Activated effector memory CD4-positive, alpha-beta T cell treated with Interleukin-2 at 50 U/mL for 16 hours (primary cell): ENCODE results near the gene MYLK2.

ENCODE experiments used
- DNase-seq: peaks from one replicate; pipeline ENCODE4 v3.0.0-alpha.2; 2020

The MYLK2 gene

GRCh38 chr20:31836853-31837608, 17.9 kb downstream of the MYLK2 start:
- no peak for DNase-seq

GRCh38 chr20:31837896-31838397, 18.8 kb downstream of the MYLK2 start:
- DNase-seq = no peak

GRCh38 chr20:31838646-31839292, 19.6 kb downstream of the MYLK2 start:
- DNase-seq = no peak

- no peak for DNase-seq
These were observed 20.8 kb downstream of the MYLK2 start for GRCh38 chr20:31839782-31840487.

GRCh38 chr20:31840906-31841816, 22.0 kb downstream of the MYLK2 start:
- no peak for DNase-seq

- DNase-seq = no peak
These were observed 22.8 kb downstream of the MYLK2 start for GRCh38 chr20:31841928-31842327.

DNA sequence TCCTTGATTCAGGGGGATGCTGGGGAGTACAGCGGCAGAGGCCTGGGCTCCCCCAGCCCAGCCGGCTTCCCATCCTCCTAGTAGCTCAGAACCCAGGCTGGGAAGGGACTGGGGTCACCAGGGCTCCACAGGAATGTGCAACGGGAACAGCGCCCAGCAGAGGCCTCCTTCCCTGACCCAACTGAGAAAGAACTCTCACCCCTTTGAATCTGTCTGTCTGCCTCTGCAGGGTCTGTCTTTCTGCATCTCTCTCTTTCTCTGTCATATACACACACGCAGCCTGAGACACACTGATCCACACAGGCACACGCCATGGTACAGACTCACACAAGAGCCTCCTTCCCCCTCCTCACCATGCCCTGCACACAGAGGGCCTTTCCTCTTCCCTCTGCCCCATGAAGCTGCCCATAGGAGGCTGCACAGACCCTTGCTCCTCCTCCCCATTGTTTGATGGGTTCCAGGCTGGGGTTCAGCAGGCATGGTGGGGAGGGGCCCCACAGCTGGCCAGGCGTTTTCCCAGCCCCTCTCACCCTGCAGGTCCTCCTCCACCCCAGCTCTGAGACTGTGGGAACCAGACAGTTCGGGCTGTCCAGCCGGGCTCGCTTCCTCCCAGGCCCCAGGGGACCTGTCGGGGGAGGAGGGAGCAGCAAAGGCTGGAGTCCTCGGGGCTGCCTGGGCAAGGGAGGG, 23.5 kb downstream of the MYLK2 start:
- DNase-seq = no peak

DNA sequence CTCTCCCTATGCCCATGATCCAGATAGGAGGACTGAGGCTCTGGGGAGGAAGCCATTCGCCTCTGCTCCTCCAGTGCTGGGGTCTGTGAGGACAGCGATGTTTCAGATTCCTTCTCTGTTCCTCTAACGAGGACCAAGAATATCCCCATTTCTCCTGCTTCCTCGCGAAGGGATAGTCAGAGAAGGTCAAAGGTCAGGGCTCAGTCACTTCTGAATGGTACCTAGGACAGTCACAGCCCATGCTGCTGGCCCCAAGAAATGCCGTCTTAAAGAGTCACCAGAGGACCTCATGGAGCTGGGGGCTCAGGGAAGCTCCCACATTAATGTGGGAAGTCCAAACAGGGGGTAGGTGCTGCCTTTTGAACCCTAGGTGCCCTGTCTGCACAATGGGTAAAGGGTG, 24.1 kb downstream of the MYLK2 start:
- DNase-seq = no peak

DNA sequence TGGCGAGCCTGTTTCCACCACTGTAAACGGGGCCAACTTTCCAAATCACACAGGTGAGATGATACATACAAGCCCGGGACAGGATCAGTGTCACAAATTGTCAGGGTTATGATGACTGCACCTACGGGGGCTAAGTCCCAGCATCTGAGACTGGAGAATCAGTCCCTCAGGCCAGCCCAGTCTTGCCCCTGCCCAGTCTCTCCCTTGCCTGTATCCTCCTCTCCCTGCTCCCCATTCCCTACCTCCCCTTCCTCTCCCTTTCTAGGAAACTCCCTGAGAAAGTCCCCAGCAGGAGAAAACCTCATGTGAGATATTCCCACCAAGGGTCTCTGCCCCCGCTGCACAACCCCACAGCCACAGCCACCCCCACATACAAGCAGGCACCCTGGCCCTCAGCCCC, 24.7 kb downstream of the MYLK2 start:
- DNase-seq = no peak

DNA sequence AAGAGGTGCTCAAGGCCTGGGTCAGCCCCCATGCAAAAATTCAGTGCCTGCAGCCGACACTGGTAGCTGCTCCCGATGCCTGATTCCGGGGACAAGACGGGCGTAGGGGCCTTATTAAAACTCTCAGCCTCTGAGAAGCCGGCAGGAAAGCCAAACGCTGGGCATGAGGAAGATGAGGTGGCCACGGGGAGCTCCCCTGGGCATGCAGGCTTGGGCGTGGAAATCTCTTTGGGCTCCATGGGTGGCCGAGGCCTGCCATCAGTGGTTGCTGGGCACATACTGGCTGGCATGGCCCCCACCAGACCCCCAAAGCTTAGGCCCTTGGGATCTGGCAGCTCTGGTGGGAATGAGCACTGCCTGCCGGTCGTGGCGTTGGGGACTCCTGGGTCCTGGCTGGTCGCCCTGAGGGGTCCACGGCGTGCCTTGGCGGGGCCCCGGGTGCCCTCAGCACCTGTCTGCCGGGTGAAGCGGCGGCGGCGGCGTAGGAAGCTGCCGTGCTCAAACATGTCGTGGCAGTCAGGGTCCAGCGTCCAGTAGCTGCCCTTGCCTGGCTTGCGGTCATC, 25.7 kb downstream of the MYLK2 start:
- no peak for DNase-seq

DNA sequence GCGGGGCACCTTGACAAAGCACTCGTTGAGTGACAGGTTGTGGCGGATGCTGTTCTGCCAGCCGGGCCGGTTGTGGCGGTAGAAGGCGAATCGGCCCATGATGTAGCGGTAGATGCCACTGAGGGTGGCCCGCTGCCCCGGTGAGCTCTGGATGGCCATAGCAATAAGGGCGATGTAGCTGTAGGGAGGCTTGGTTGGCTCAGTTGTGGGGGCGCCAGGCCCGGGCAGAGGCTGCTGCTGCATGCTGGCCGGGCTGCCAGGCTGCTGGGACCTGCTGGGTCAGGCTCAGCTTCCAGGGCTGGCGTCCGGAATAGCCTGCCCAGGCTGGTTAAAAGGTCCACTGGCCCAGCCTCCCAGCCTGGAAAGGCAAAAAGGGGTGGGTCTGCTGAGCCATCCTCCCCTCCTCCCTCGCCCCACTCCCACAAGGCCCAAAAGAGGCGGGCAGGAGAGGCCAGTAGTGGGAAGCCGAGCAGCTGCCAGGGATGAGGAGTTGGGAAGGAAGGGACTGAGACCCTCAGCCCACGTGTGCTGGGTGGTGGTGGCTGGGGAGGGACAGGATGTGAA, 26.2 kb downstream of the MYLK2 start, which contains the start of gene FOXS1:
Gene FOXS1 (minus strand): TSS at position 305 of the 564 bp plus-strand sequence. CDS start 62 bp downstream, at position 243.
- DNase-seq = no peak

DNA sequence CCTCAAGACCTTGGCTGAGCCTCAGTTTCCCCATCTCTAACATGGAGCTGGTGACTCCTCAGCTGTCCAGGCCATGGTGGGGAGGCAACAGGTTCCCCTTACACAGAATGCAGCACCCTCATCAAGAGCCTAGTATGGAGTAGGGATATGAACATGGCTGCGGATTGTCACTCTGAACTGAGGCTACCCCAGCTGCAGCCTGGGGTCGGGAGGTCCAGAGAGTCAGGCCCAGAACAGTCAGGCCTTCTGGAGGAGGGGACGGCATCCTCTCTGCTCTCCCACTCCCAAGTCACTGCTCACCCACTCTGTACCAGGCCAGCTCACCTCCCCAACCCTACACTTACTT, 27.6 kb downstream of the MYLK2 start:
- DNase-seq = no peak

GRCh38 chr20:31848088-31848999, 29.2 kb downstream of the MYLK2 start:
- DNase-seq = no peak

DNA sequence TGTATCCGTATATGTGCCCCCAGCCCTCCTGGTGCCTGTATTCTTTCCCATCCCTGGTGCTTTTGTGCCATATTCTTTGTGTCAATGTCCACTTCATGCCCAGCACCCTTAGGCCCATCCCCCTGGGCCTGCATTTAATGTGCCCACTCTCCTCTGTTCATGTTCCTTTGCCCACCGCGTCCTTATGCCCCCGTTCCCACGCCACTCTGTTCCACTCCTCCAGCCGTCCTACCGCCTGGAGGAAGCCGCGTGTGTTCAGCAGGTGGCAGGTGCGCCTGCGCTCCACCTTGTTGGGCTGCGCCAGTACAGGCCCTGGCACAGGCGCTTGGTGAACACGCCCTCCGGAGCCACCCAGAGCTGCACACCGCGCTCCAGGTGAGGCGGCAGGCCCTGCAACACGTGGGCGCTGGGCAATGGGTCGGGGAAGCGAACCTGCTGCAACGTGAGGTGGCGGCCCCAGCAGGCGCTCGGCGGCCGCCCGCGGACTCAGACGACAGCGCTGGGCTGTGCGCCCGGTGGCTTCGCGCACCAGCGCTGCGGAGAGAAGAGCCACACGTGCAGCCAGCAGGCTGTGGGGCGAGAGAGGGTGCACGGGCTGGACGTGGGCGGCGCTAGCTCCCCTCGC, 30.3 kb downstream of the MYLK2 start:
- no peak for DNase-seq

DNA sequence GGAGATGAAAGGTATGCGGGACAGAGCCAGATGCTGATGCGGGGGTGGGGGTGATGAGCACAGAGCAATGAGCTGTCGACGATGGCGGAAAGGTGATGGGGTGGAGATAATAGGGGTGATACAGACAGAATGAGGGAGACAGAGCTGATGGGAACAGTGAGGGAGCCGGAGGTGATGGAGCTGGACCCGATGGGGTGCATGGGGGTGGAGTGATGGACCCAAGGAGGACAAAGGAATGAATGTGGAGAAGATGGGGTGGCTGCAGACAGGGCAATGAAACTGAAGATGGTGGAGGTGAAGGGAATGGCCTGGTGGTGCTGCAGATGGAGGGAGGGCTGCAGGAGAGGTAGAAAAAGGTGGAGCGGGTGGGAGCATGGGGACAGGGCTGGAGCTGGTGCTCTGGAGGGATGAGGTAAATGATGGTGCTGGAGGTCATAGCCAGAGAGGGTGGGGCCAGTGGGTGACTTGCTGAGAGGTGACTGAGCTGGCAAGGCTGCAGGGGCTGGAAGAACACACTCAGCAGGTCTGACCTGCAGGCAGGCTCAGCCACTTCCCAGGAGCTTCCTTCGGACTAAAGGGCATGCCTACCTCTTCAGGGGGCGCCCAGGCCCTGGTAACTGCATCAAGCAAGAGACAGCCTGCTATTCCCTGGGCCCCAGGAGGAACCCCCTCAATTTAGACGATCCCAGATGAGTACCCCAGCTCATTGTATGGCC, 32.2 kb downstream of the MYLK2 start:
- DNase-seq = no peak

- DNase-seq = no peak
These were observed 34.3 kb downstream of the MYLK2 start for GRCh38 chr20:31853481-31853880.

DNA sequence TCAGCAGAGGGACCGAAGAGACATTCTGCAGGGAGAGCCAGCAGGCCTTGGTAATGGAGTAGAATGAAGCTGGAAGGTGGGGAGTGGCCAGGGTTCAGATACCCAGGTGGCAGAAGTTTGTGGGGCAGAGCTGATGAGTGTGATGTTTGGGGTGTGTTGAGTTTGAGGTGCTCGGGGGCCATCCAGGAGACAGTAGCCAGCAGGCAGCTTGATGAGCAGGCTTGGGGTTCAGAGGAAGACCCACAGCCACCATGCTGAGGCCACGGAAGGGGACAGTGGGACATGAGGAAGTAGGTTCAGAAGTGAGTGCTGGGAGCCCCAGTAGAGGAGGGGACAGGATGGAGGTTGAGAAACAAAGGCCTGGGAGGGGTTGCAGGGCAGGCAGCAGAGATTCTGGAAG, 37.4 kb downstream of the MYLK2 start:
- no peak for DNase-seq

- DNase-seq = no peak
These were observed 39.0 kb downstream of the MYLK2 start for GRCh38 chr20:31857861-31858759.
